GM19023 (cell line): ENCODE results near the gene CHRNA4.
"Not testable (repeated sequence)": the region's sequence is repeated elsewhere in the genome, so short reads cannot be mapped to it uniquely, and the experiment has no call there.

ENCODE experiments used
- ATAC-seq: cut with Tn5 transposase; IDR thresholded peaks from one replicate; pipeline ENCODE4 v1.9.1; 2021; ENCODE audit warnings: mild to moderate bottlenecking, moderate library complexity; ENCODE audit not compliant: unreplicated experiment

The CHRNA4 gene

GRCh38 chr20:63350597-63351325 is 10.4 kb downstream of the CHRNA4 start:
- ATAC-seq = no peak

- ATAC-seq = no peak
Observed at GRCh38 chr20:63350196-63350595, 11.0 kb downstream of the CHRNA4 start.

GRCh38 chr20:63349516-63349895 is 11.6 kb downstream of the CHRNA4 start:
- no peak for ATAC-seq

GRCh38 chr20:63348828-63349515 is 12.2 kb downstream of the CHRNA4 start:
- ATAC-seq = no peak

- no peak for ATAC-seq
Observed at GRCh38 chr20:63347950-63348827, 13.0 kb downstream of the CHRNA4 start.

- ATAC-seq = no peak
Observed at GRCh38 chr20:63347081-63347741, 13.9 kb downstream of the CHRNA4 start.

- no peak for ATAC-seq
Observed at GRCh38 chr20:63346131-63347080, 14.7 kb downstream of the CHRNA4 start.

- no peak for ATAC-seq
Observed at GRCh38 chr20:63345328-63346100, 15.6 kb downstream of the CHRNA4 start.

- no peak for ATAC-seq
Observed at GRCh38 chr20:63344616-63345327, 16.4 kb downstream of the CHRNA4 start.

- ATAC-seq = no peak
Observed at GRCh38 chr20:63343460-63344445, 17.4 kb downstream of the CHRNA4 start.

GRCh38 chr20:63342561-63343459 is 18.3 kb downstream of the CHRNA4 start:
- ATAC-seq = no peak

GRCh38 chr20:63340158-63340688 is 20.9 kb downstream of the CHRNA4 start:
- ATAC-seq = not testable (repeated sequence)

GRCh38 chr20:63339154-63340094 is 21.7 kb downstream of the CHRNA4 start:
- not testable (repeated sequence) for ATAC-seq

- no peak for ATAC-seq
Observed at GRCh38 chr20:63337786-63338420, 23.2 kb downstream of the CHRNA4 start.
